HepG2 (cell line): Measurements from ENCODE around the gene NAIF1. TPM values are rescaled to one million over a fixed set of nuclear protein-coding genes. Genes with fewer than 3 reads are reported as not detected.

Source experiments
- ATAC-seq: fragments of 200-7000 bp; cut with Tn5 transposase; 3 replicates; pipeline ENCODE4 v1.9.1; 2020; ENCODE audit warnings: mild to moderate bottlenecking, moderate library complexity
- BruUV-seq: library from RNA; stranded (reverse); fragments of 400-500 nt; replicated peaks from 2 replicates; lab custom pipeline; 2021; lab: Mats Ljungman, UMichigan
- CTCF ChIA-PET: fragments of 300-600 bp; formaldehyde crosslinking; extraction: SDS; loops from one replicate; lab custom pipeline; 2021; ENCODE audit warnings: low total read pairs, inconsistent platforms, low intra/inter-chr PET ratio; lab: Yijun Ruan, JAX
- POLR2A ChIA-PET: fragments of 350-600 bp; sonication (Branson Sonifier 250); formaldehyde crosslinking; loops from one replicate; lab custom pipeline; 2020; ENCODE audit warnings: antibody characterized with exemption, inconsistent platforms; lab: Yijun Ruan, JAX
- DNase-seq: peaks from one replicate; pipeline ENCODE4 v3.0.0-alpha.2; 2015; ENCODE audit warnings: low spot score
- FAIRE-seq: peaks from 3 replicates; lab custom pipeline; 2011; peaks lifted over from hg19 to GRCh38; lab: Jason Lieb, UNC
- H2AFZ ChIP-seq: one replicate; pipeline ENCODE4 v1.6.1; 2011; ENCODE audit warnings: low read length, inconsistent platforms
- H3K27ac ChIP-seq: fragments of 300-600 bp; 3 replicates; pipeline ENCODE4 v1.8.0; 2011; ENCODE audit warnings: mixed run types, mild to moderate bottlenecking, mixed read lengths, low read length, inconsistent platforms; ENCODE audit not compliant: insufficient read depth; ENCODE audit errors: extremely low read length
- H3K27me3 ChIP-seq, 2 experiments: fragments of 200-600 bp in 1 of 2; 2 replicates in 1 of 2; 3 replicates in 1 of 2; pipeline versions ENCODE4 v1.6.0 to v1.8.0; 2011; ENCODE audit warnings: low read length in 2 of 2, mild to moderate bottlenecking in 2 of 2, moderate library complexity in 2 of 2, inconsistent platforms in 1 of 2; ENCODE audit not compliant: insufficient read depth in 2 of 2, control insufficient read depth in 1 of 2
- H3K36me3 ChIP-seq, 2 experiments: fragments of 200-600 bp in 1 of 2; replicated peaks in 1 of 2; 2 replicates in 1 of 2; 3 replicates in 1 of 2; pipeline versions ENCODE4 v1.5.1 to v1.8.0; 2011; ENCODE audit warnings: low read length in 2 of 2, inconsistent platforms in 1 of 2; ENCODE audit not compliant: insufficient read depth in 2 of 2, control insufficient read depth in 1 of 2
- H3K4me1 ChIP-seq: 2 replicates; pipeline ENCODE4 v1.5.1; 2012; ENCODE audit warnings: low read length, inconsistent platforms; ENCODE audit not compliant: insufficient read depth
- H3K4me2 ChIP-seq: 2 replicates; pipeline ENCODE4 v1.6.0; 2011; ENCODE audit warnings: low read depth, low read length, inconsistent platforms
- H3K4me3 ChIP-seq, 3 experiments: fragments of 200-600 bp in 1 of 3; sonication (generic), shearing (Covaris generic) in 1 of 3; replicated peaks in 1 of 3; 2 replicates each; pipeline ENCODE4 v1.5.1; 2011 to 2016; ENCODE audit warnings: low read length in 3 of 3, inconsistent platforms in 2 of 3, low read depth in 2 of 3, mild to moderate bottlenecking in 2 of 3, control low read depth in 1 of 3, mixed read lengths in 1 of 3; ENCODE audit not compliant: insufficient read depth in 1 of 3
- H3K79me2 ChIP-seq: one replicate; pipeline ENCODE4 v1.6.1; 2011; ENCODE audit warnings: low read length, inconsistent platforms; ENCODE audit not compliant: insufficient read depth
- H3K9ac ChIP-seq: 2 replicates; pipeline ENCODE4 v1.6.0; 2011; ENCODE audit warnings: mild to moderate bottlenecking, low read depth, low read length, inconsistent platforms; ENCODE audit not compliant: insufficient read depth
- H3K9me3 ChIP-seq: 2 replicates; pipeline ENCODE4 v1.5.1; 2012; ENCODE audit warnings: mild to moderate bottlenecking, low read length
- H4K20me1 ChIP-seq: 2 replicates; pipeline ENCODE4 v1.6.0; 2011; ENCODE audit warnings: inconsistent platforms, mild to moderate bottlenecking, low read length, moderate library complexity; ENCODE audit not compliant: insufficient read depth
- ADNP ChIP-seq: sonication (generic); formaldehyde crosslinking; IDR thresholded peaks from 2 replicates; pipeline ENCODE4 v1.4.0; 2020; ENCODE audit warnings: missing genetic modification reagents
- DNMT3B ChIP-seq: conservative IDR thresholded peaks from 2 replicates; pipeline ENCODE4 v1.6.1; 2016; ENCODE audit warnings: missing biosample characterization, control low read depth
- EEA1 ChIP-seq: sonication (generic); formaldehyde crosslinking; IDR thresholded peaks from 2 replicates; pipeline ENCODE4 v1.5.1; 2020; ENCODE audit warnings: mild to moderate bottlenecking, missing genetic modification reagents, borderline replicate concordance
- FOXK1 ChIP-seq: sonication (generic); formaldehyde crosslinking; IDR thresholded peaks from 2 replicates; pipeline ENCODE4 v1.4.0; 2020; ENCODE audit warnings: low read depth, missing genetic modification reagents, borderline replicate concordance
- IKZF1 ChIP-seq: fragments of 450-650 bp; IDR thresholded peaks from 2 replicates; pipeline ENCODE4 v1.7.1; 2016
- MBD4 ChIP-seq: IDR thresholded peaks from 2 replicates; pipeline ENCODE4 v1.6.1; 2012; ENCODE audit warnings: low read length, inconsistent platforms, borderline replicate concordance
- MZF1 ChIP-seq: sonication (generic); formaldehyde crosslinking; IDR thresholded peaks from 2 replicates; pipeline ENCODE4 v1.8.1; 2023; ENCODE audit warnings: mild to moderate bottlenecking, missing genetic modification reagents, borderline replicate concordance
- NFATC3 ChIP-seq: sonication (generic); formaldehyde crosslinking; IDR thresholded peaks from 2 replicates; pipeline ENCODE4 v1.5.1; 2020; ENCODE audit warnings: mild to moderate bottlenecking, missing genetic modification reagents
- PHF8 ChIP-seq: sonication (generic); formaldehyde crosslinking; IDR thresholded peaks from 2 replicates; pipeline ENCODE4 v1.5.0; 2020; ENCODE audit warnings: missing genetic modification reagents
- RORA ChIP-seq: sonication (generic); formaldehyde crosslinking; IDR thresholded peaks from 2 replicates; pipeline ENCODE4 v1.5.0; 2020; ENCODE audit warnings: mild to moderate bottlenecking, missing genetic modification reagents, moderate library complexity
- SAFB2 ChIP-seq: sonication (generic); formaldehyde crosslinking; IDR thresholded peaks from 2 replicates; pipeline ENCODE4 v1.5.1; 2020; ENCODE audit warnings: missing genetic modification reagents, low read depth, mild to moderate bottlenecking, borderline replicate concordance
- TCF7L2 ChIP-seq: IDR thresholded peaks from 2 replicates; pipeline ENCODE4 v1.6.1; 2011; ENCODE audit warnings: mild to moderate bottlenecking, low read depth, low read length, moderate library complexity
- ZNF530 ChIP-seq: sonication (generic); formaldehyde crosslinking; IDR thresholded peaks from 2 replicates; pipeline ENCODE4 v1.5.0; 2020; ENCODE audit warnings: low read depth, mild to moderate bottlenecking, missing genetic modification reagents
- ZNF720 ChIP-seq: sonication (generic); formaldehyde crosslinking; IDR thresholded peaks from 2 replicates; pipeline ENCODE4 v1.4.0; 2020; ENCODE audit warnings: missing genetic modification reagents
- ZNF768 ChIP-seq: sonication (generic); formaldehyde crosslinking; IDR thresholded peaks from 2 replicates; pipeline ENCODE4 v1.4.0; 2020; ENCODE audit warnings: missing genetic modification reagents
- ZNF790 ChIP-seq: sonication (generic); formaldehyde crosslinking; IDR thresholded peaks from 2 replicates; pipeline ENCODE4 v1.8.0; 2022; ENCODE audit warnings: missing genetic modification reagents, mild to moderate bottlenecking, borderline replicate concordance
- ZSCAN22 ChIP-seq: sonication (generic); formaldehyde crosslinking; IDR thresholded peaks from 2 replicates; pipeline ENCODE4 v1.4.0; 2020; ENCODE audit warnings: mild to moderate bottlenecking, missing genetic modification reagents
- WGBS: methylation state at CpG from one replicate; pipeline ENCODE4 v1.1.6; 2017; ENCODE audit warnings: low lambda C conversion rate; 5-methylcytosine and 5-hydroxymethylcytosine counted together
- in situ Hi-C: cut with HindIII; loops from 2 replicates; pipeline ENCODE4 v1.10.0; 2017; ENCODE audit warnings: low pct_unique_long_range_greater_than_20kb; ENCODE audit not compliant: extremely low pct_ligation_motif_present
- intact Hi-C: fragments of 100-400 bp; cut with micrococcal nuclease; formaldehyde crosslinking; loops from one replicate; pipeline ENCODE4 v1.10.0; 2022; ENCODE audit not compliant: unreplicated experiment
- polyA plus RNA-seq, 8 experiments: library from polyadenylated mRNA; depleted of rRNA in 3 of 8; stranded (reverse) in 7 of 8; unstranded in 1 of 8; fragments of >200 nt; fragmentation: Illumina TruSeq in 4 of 8; extraction: Trizol in 4 of 8; gene quantifications; 2 replicates each; pipeline versions ENCODE4 v1.2.1 to v1.2.3, GENCODE V29; 2011 to 2016; ENCODE audit warnings: low read depth in 4 of 8, missing spikeins in 1 of 8, mixed read lengths in 1 of 8; ENCODE audit not compliant: insufficient read depth in 1 of 8
- total RNA-seq, 5 experiments: library from RNA; depleted of rRNA; stranded (reverse); fragments of >200 nt; fragmentation: Illumina TruSeq; extraction: Trizol; gene quantifications; 2 replicates each; pipeline ENCODE4 v1.2.3, GENCODE V29; 2016; ENCODE audit warnings: low read depth in 1 of 5
- TF ChIP-seq, protein P1 (sequence below): sonication (generic); formaldehyde crosslinking; IDR thresholded peaks from 2 replicates; pipeline ENCODE4 v1.5.0; 2020; ENCODE audit warnings: missing genetic modification reagents
- TF ChIP-seq, protein P2 (sequence below): IDR thresholded peaks from 2 replicates; pipeline ENCODE4 v1.6.1; 2016
- TF ChIP-seq, protein P3 (sequence below): sonication (generic); formaldehyde crosslinking; IDR thresholded peaks from 2 replicates; pipeline ENCODE4 v1.5.0; 2020; ENCODE audit warnings: mild to moderate bottlenecking, missing genetic modification reagents

The NAIF1 gene
- total and polyA plus RNA-seq, 2 of the 13 experiments (the other 11 are each of a cell fraction or from before 2014, with no cell fraction given) = 6.0 to 6.9 TPM

DNA sequence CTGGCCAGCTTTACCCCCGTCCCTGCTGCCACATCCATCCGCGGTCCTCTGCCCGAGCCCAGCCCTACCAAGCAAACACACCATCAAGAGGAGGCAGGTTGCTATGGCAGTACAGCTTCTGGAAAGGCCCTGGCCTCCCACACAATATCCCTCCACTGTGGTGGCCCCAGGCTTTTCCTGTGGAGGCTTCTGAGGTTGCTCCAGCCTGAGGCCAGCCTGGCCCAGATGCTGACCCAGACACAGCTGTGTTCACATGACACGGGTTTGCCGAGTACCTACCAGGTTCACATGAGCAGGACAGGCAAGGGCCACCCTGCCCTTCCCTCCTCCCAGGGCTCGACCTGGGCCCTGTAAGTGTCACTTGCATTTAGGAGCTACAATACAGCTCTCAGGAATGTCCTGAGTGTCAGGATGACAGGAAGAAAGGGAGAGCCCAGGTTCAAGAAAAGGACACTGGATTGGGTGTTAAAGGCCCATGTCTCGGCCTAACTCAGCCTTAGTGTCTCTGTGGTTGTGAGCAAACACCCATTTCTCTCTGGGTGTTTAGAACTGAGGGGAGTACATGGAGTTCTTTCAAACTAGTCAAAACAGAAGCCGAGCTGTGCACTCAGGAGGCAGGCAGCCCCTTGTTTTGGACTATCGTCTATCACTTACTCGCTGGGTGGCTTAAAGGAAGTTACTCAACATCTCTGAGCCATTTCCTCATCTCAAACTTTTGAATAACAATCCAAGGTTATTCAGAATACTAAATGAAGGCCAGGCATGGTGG, 40.2 kb downstream of the NAIF1 start:
- peak overlapping the region; percentile 22; the same call in 1 of the 2 replicates for H3K9ac ChIP-seq
- TF ChIP-seq EEA1 = no peak
- peak; percentile 76 for TF ChIP-seq ZNF768
- no peak for TF ChIP-seq ZNF790 (CRISPR knock-in tag)
- TF ChIP-seq NFATC3 (CRISPR knock-in tag) = no peak
- TF ChIP-seq MZF1 (CRISPR knock-in tag) = no peak
- TF ChIP-seq, protein P1, sequence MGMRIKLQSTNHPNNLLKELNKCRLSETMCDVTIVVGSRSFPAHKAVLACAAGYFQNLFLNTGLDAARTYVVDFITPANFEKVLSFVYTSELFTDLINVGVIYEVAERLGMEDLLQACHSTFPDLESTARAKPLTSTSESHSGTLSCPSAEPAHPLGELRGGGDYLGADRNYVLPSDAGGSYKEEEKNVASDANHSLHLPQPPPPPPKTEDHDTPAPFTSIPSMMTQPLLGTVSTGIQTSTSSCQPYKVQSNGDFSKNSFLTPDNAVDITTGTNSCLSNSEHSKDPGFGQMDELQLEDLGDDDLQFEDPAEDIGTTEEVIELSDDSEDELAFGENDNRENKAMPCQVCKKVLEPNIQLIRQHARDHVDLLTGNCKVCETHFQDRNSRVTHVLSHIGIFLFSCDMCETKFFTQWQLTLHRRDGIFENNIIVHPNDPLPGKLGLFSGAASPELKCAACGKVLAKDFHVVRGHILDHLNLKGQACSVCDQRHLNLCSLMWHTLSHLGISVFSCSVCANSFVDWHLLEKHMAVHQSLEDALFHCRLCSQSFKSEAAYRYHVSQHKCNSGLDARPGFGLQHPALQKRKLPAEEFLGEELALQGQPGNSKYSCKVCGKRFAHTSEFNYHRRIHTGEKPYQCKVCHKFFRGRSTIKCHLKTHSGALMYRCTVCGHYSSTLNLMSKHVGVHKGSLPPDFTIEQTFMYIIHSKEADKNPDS (CRISPR knock-in tag) = no peak
- TF ChIP-seq MBD4 = no peak
- no peak for TF ChIP-seq RORA (CRISPR knock-in tag)
- 0 out of 2 replicates have a peak, but pooled peaks have one; percentile 41 for TF ChIP-seq ADNP (CRISPR knock-in tag)
- TF ChIP-seq FOXK1 (CRISPR knock-in tag) = no peak
- TF ChIP-seq ZNF720 (CRISPR knock-in tag) = no peak
- TF ChIP-seq, protein P2, sequence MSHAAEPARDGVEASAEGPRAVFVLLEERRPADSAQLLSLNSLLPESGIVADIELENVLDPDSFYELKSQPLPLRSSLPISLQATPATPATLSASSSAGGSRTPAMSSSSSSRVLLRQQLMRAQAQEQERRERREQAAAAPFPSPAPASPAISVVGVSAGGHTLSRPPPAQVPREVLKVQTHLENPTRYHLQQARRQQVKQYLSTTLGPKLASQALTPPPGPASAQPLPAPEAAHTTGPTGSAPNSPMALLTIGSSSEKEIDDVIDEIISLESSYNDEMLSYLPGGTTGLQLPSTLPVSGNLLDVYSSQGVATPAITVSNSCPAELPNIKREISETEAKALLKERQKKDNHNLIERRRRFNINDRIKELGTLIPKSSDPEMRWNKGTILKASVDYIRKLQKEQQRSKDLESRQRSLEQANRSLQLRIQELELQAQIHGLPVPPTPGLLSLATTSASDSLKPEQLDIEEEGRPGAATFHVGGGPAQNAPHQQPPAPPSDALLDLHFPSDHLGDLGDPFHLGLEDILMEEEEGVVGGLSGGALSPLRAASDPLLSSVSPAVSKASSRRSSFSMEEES (CRISPR knock-in tag) = no peak
- TF ChIP-seq ZSCAN22 = no peak
- TF ChIP-seq, protein P3, sequence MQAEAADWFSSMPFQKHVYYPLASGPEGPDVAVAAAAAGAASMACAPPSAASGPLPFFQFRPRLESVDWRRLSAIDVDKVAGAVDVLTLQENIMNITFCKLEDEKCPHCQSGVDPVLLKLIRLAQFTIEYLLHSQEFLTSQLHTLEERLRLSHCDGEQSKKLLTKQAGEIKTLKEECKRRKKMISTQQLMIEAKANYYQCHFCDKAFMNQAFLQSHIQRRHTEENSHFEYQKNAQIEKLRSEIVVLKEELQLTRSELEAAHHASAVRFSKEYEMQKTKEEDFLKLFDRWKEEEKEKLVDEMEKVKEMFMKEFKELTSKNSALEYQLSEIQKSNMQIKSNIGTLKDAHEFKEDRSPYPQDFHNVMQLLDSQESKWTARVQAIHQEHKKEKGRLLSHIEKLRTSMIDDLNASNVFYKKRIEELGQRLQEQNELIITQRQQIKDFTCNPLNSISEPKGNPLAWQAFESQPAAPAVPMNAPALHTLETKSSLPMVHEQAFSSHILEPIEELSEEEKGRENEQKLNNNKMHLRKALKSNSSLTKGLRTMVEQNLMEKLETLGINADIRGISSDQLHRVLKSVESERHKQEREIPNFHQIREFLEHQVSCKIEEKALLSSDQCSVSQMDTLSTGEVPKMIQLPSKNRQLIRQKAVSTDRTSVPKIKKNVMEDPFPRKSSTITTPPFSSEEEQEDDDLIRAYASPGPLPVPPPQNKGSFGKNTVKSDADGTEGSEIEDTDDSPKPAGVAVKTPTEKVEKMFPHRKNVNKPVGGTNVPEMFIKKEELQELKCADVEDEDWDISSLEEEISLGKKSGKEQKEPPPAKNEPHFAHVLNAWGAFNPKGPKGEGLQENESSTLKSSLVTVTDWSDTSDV = no peak
- no peak for TF ChIP-seq IKZF1
- TF ChIP-seq PHF8 (CRISPR knock-in tag) = no peak
- no peak for TF ChIP-seq ZNF530 (CRISPR knock-in tag)
- no peak for TF ChIP-seq SAFB2
- no peak for TF ChIP-seq DNMT3B (CRISPR knock-in tag)
- TF ChIP-seq TCF7L2 = no peak

More for the DNA sequence above, 40.2 kb downstream of the NAIF1 start:
- Histone ChIP-seq H3K9me3 (no peaks in the 10 kb centered on the region), H3K36me3 (no peaks in the 10 kb centered on the region), H3K4me2 (peak overlapping the region; percentile 51), H3K4me1 (peaks cover 44% of the 10 kb centered on the region), H3K27me3 (peaks cover 2 to 7% of the 10 kb centered on the region in 2 experiments; a peak in 4 of 5 replicates), H3K79me2 (no peaks in the 10 kb centered on the region), H2AFZ (no peak overlapping the region), H3K4me3 (peak overlapping the region in 1 of 3 experiments; percentile 14; a peak in 1 of 6 replicates), H3K27ac (no peak overlapping the region), H4K20me1 (no peaks in the 10 kb centered on the region)
- in situ Hi-C loops = no loop called here
- 2% methylated on average over 9 of the region's 11 CpGs for WGBS
- peak; percentile 37 for ATAC-seq
- no TSS peak for BruUV-seq
- intact Hi-C loops = no loop called here
- ChIA-PET CTCF (no interaction called here), POLR2A (interaction anchor here (0.6 to 0.8 kb wide), 2 partner anchors 47 to 129 kb away, joined by 3 to 5 read pairs; no protein-coding TSS in a partner anchor)
- no peak for DNase-seq
- FAIRE-seq = no peak
